ENCODE measurements around the gene STK26. TPM values are rescaled to one million over a fixed set of nuclear protein-coding genes. Genes with fewer than 3 reads are reported as not detected.
"Not testable (repeated sequence)": the region's sequence is repeated elsewhere in the genome, so short reads cannot be mapped to it uniquely, and the experiment has no call there.

Gene STK26
- total RNA-seq, 2 donors from 2014 or later = 1.5 to 2.1 TPM

GRCh38 chrX:132088864-132089263 lies 65.8 kb downstream of the STK26 start:
- intact Hi-C loops (cut with DNase I) = no loop called here
- ATAC-seq (no peak), DNase-seq (no peak)

- intact Hi-C loops (cut with DNase I) = loop anchor here in 1 of 2 donors (10.0 kb wide), 2 partner anchors 134 to 524 kb away; no protein-coding TSS in a partner anchor
- ATAC-seq (no peak), DNase-seq (no peak)
Measured at GRCh38 chrX:132090403-132091159, 67.5 kb downstream of the STK26 start.

GRCh38 chrX:132092439-132093065 lies 69.5 kb downstream of the STK26 start:
- intact Hi-C loops (cut with DNase I) = loop anchor here in 1 of 2 donors (10.0 kb wide), 2 partner anchors 132 to 522 kb away; no protein-coding TSS in a partner anchor
- ATAC-seq (peak; percentile 56 to 89), DNase-seq (peak; percentile 43)

GRCh38 chrX:132093239-132093860 lies 70.2 kb downstream of the STK26 start:
- ATAC-seq (no peak), DNase-seq (no peak)
- intact Hi-C loops (cut with DNase I) = loop anchor here in 1 of 2 donors (10.0 kb wide), 2 partner anchors 131 to 521 kb away; no protein-coding TSS in a partner anchor

GRCh38 chrX:132094164-132094563 lies 71.1 kb downstream of the STK26 start:
- ATAC-seq (peak in 1 of 2 donors; percentile 23), DNase-seq (no peak)
- intact Hi-C loops (cut with DNase I) = loop anchor here in 1 of 2 donors (10.0 kb wide), 2 partner anchors 131 to 521 kb away; no protein-coding TSS in a partner anchor

- not testable (repeated sequence) for ATAC-seq, DNase-seq
- intact Hi-C loops (cut with DNase I) = loop anchor here in 1 of 2 donors (10.0 kb wide), 2 partner anchors 126 to 516 kb away; no protein-coding TSS in a partner anchor
Measured at GRCh38 chrX:132098704-132099103, 75.6 kb downstream of the STK26 start.

- intact Hi-C loops (cut with DNase I) = no loop called here
- no peak for ATAC-seq
- no peak for DNase-seq
Measured at GRCh38 chrX:132101206-132101605, 78.1 kb downstream of the STK26 start.

GRCh38 chrX:132101799-132102198 lies 78.7 kb downstream of the STK26 start:
- intact Hi-C loops (cut with DNase I) = no loop called here
- DNase-seq (no peak), ATAC-seq (no peak)

- ATAC-seq = no peak
- DNase-seq = no peak
- intact Hi-C loops (cut with DNase I) = no loop called here
Measured at GRCh38 chrX:132107291-132107690, 84.2 kb downstream of the STK26 start.

- intact Hi-C loops (cut with DNase I) = no loop called here
Measured at GRCh38 chrX:132114607-132115006, 91.5 kb downstream of the STK26 start.

GRCh38 chrX:132115792-132116191 lies 92.7 kb downstream of the STK26 start:
- ATAC-seq (no peak), DNase-seq (no peak)
- intact Hi-C loops (cut with DNase I) = no loop called here

More at GRCh38 chrX:132114607-132115006, 91.5 kb downstream of the STK26 start:
- DNase-seq (no peak), ATAC-seq (no peak)

GRCh38 chrX:132118358-132118757 lies 95.3 kb downstream of the STK26 start:
- intact Hi-C loops (cut with DNase I) = no loop called here
- no peak for ATAC-seq
- DNase-seq = no peak

- ATAC-seq = no peak
- intact Hi-C loops (cut with DNase I) = no loop called here
Measured at GRCh38 chrX:132119283-132119682, 96.2 kb downstream of the STK26 start.

GRCh38 chrX:132119821-132120515 lies 96.9 kb downstream of the STK26 start:
- intact Hi-C loops (cut with DNase I) = no loop called here
- ATAC-seq (no peak), DNase-seq (no peak)

More at GRCh38 chrX:132119283-132119682, 96.2 kb downstream of the STK26 start:
- no peak for DNase-seq

GRCh38 chrX:132120913-132121312 lies 97.8 kb downstream of the STK26 start:
- intact Hi-C loops (cut with DNase I) = no loop called here
- DNase-seq (no peak), ATAC-seq (no peak)
